HCT116 (cell line): Measurements from ENCODE around the gene TMTC2. TPM values are rescaled to one million over a fixed set of nuclear protein-coding genes. Genes with fewer than 3 reads are reported as not detected.

Source experiments
- ATAC-seq: fragments of 200-7000 bp; cut with Tn5 transposase; 2 replicates; pipeline ENCODE4 v1.9.1; 2020; ENCODE audit warnings: mild to moderate bottlenecking, moderate library complexity
- BruUV-seq: library from RNA; stranded (reverse); fragments of 400-500 nt; replicated peaks from 2 replicates; lab custom pipeline; 2021; lab: Mats Ljungman, UMichigan
- CTCF ChIA-PET: fragments of 300-600 bp; sonication (Branson Sonifier 250); formaldehyde crosslinking; loops from one replicate; lab custom pipeline; 2021; ENCODE audit warnings: antibody characterized with exemption; lab: Charles Lee
- POLR2A ChIA-PET: fragments of 300-600, 350-600 bp; sonication (Branson Sonifier 250); formaldehyde crosslinking; loops from one replicate; lab custom pipeline; 2021; ENCODE audit warnings: antibody characterized with exemption; lab: Charles Lee
- RAD21 ChIA-PET, 2 experiments: fragments of 300-600 bp; sonication (Branson Sonifier 250); formaldehyde crosslinking; loops; one replicate each; lab custom pipeline; 2023; ENCODE audit warnings: low total read pairs in 2 of 2; ENCODE audit not compliant: uncharacterized antibody in 2 of 2, unreplicated experiment in 2 of 2, low non-redundant PET in 1 of 2; lab: Charles Lee
- DNase-seq: peaks from one replicate; pipeline ENCODE4 v3.0.0-alpha.2; 2010; ENCODE audit warnings: low read depth, low spot score
- H2AFZ ChIP-seq: fragments of 200-600 bp; shearing (Covaris generic), sonication (generic); 2 replicates; pipeline ENCODE4 v1.6.1; 2017; ENCODE audit warnings: low read depth, mixed run types, mixed read lengths, antibody characterized with exemption, low read length; ENCODE audit not compliant: poor library complexity, severe bottlenecking
- H3K27ac ChIP-seq: 2 replicates; pipeline ENCODE4 v1.5.1; 2012; ENCODE audit warnings: low read depth, low read length
- H3K27me3 ChIP-seq: fragments of 200-600 bp; sonication (generic); 2 replicates; pipeline ENCODE4 v1.6.1; 2016; ENCODE audit warnings: mixed run types, low read length, mixed read lengths; ENCODE audit not compliant: insufficient read depth
- H3K36me3 ChIP-seq, 2 experiments: fragments of 200-500 bp in 1 of 2; fragments of 200-600 bp in 1 of 2; sonication (Bioruptor generic) in 1 of 2; sonication (generic) in 1 of 2; 2 replicates each; pipeline versions ENCODE4 v1.5.1 to v1.6.1; 2014 to 2016; ENCODE audit warnings: low read length in 2 of 2, inconsistent platforms in 1 of 2, mixed read lengths in 1 of 2, mixed run types in 1 of 2; ENCODE audit not compliant: insufficient read depth in 2 of 2, control insufficient read depth in 1 of 2
- H3K4me1 ChIP-seq, 2 experiments: fragments of 200-600 bp in 1 of 2; sonication (generic) in 1 of 2; 2 replicates each; pipeline versions ENCODE4 v1.5.1 to v1.6.1; 2012 to 2017; ENCODE audit warnings: low read length in 2 of 2, inconsistent platforms in 1 of 2, mild to moderate bottlenecking in 1 of 2, mixed read lengths in 1 of 2, mixed run types in 1 of 2, moderate library complexity in 1 of 2; ENCODE audit not compliant: insufficient read depth in 2 of 2, control insufficient read depth in 1 of 2
- H3K4me2 ChIP-seq: fragments of 200-600 bp; sonication (generic); 2 replicates; pipeline ENCODE4 v1.6.1; 2017; ENCODE audit warnings: mixed run types, low read length, mixed read lengths
- H3K4me3 ChIP-seq, 2 experiments: fragments of 200-600 bp in 1 of 2; sonication (generic) in 1 of 2; replicated peaks in 1 of 2; 2 replicates each; pipeline ENCODE4 v1.5.1; 2011 to 2016; ENCODE audit warnings: low read length in 2 of 2, control low read depth in 1 of 2, low read depth in 1 of 2, mild to moderate bottlenecking in 1 of 2, mixed read lengths in 1 of 2, mixed run types in 1 of 2
- H3K79me2 ChIP-seq: fragments of 200-600 bp; sonication (generic); 2 replicates; pipeline ENCODE4 v1.6.1; 2017; ENCODE audit warnings: mild to moderate bottlenecking, mixed run types, low read length, moderate library complexity, mixed read lengths; ENCODE audit not compliant: insufficient read depth
- H3K9ac ChIP-seq: fragments of 200-600 bp; sonication (generic); 2 replicates; pipeline ENCODE4 v1.6.1; 2016; ENCODE audit warnings: low read length, mixed read lengths
- H3K9me2 ChIP-seq: fragments of 200-600 bp; sonication (generic), shearing (Covaris generic); 2 replicates; pipeline ENCODE4 v1.6.1; 2017; ENCODE audit warnings: mixed run types, mild to moderate bottlenecking, moderate library complexity; ENCODE audit not compliant: insufficient read depth
- H3K9me3 ChIP-seq, 2 experiments: fragments of 200-500 bp in 1 of 2; fragments of 200-600 bp in 1 of 2; sonication (Bioruptor generic) in 1 of 2; sonication (generic) in 1 of 2; 2 replicates each; pipeline ENCODE4 v1.6.1; 2014 to 2017; ENCODE audit warnings: low read length in 2 of 2, mixed read lengths in 2 of 2, inconsistent platforms in 1 of 2, low read depth in 1 of 2, mild to moderate bottlenecking in 1 of 2, mixed run types in 1 of 2, moderate library complexity in 1 of 2; ENCODE audit not compliant: control insufficient read depth in 1 of 2, insufficient read depth in 1 of 2
- H4K20me1 ChIP-seq: fragments of 200-600 bp; sonication (generic), shearing (Covaris generic); 2 replicates; pipeline ENCODE4 v1.6.1; 2017; ENCODE audit warnings: mixed run types, mild to moderate bottlenecking, moderate library complexity; ENCODE audit not compliant: insufficient read depth
- ATF3 ChIP-seq: IDR thresholded peaks from 2 replicates; pipeline ENCODE4 v1.6.1; 2012
- CBX3 ChIP-seq: IDR thresholded peaks from 2 replicates; pipeline ENCODE4 v1.6.1; 2012; ENCODE audit warnings: low read depth
- CEBPB ChIP-seq: IDR thresholded peaks from 2 replicates; pipeline ENCODE4 v1.6.1; 2012; ENCODE audit warnings: low read depth
- CTCF ChIP-seq, 3 experiments: fragments of 200-600 bp in 1 of 3; sonication (generic) in 1 of 3; IDR thresholded peaks in 2 of 3; conservative IDR thresholded peaks in 1 of 3; 2 replicates each; pipeline ENCODE4 v1.5.1; 2012 to 2017; ENCODE audit warnings: low read depth in 2 of 3, low read length in 2 of 3, antibody characterized with exemption in 1 of 3, borderline replicate concordance in 1 of 3, control low read depth in 1 of 3, mild to moderate bottlenecking in 1 of 3, mixed read lengths in 1 of 3, mixed run types in 1 of 3, moderate library complexity in 1 of 3; ENCODE audit not compliant: insufficient read depth in 1 of 3
- EGR1 ChIP-seq: IDR thresholded peaks from 2 replicates; pipeline ENCODE4 v1.6.1; 2012; ENCODE audit warnings: low read depth
- ELF1 ChIP-seq: IDR thresholded peaks from 2 replicates; pipeline ENCODE4 v1.6.1; 2012; ENCODE audit warnings: low read depth, borderline replicate concordance
- EZH2phosphoT487 ChIP-seq: fragments of 200-600 bp; IDR thresholded peaks from 2 replicates; pipeline ENCODE4 v1.6.1; 2018; ENCODE audit warnings: antibody characterized with exemption, borderline replicate concordance
- FOSL1 ChIP-seq: IDR thresholded peaks from 2 replicates; pipeline ENCODE4 v1.6.1; 2012; ENCODE audit warnings: low read depth
- JUND ChIP-seq: IDR thresholded peaks from 2 replicates; pipeline ENCODE4 v1.6.1; 2012
- MAX ChIP-seq: IDR thresholded peaks from 2 replicates; pipeline ENCODE4 v1.6.1; 2012
- POLR2A ChIP-seq: IDR thresholded peaks from 2 replicates; pipeline ENCODE4 v1.7.0; 2011; ENCODE audit warnings: borderline replicate concordance; ENCODE audit not compliant: insufficient read depth, insufficient read length; ENCODE audit errors: extremely low read depth
- RAD21 ChIP-seq: IDR thresholded peaks from 2 replicates; pipeline ENCODE4 v1.6.1; 2012; ENCODE audit warnings: low read depth, mild to moderate bottlenecking
- REST ChIP-seq: IDR thresholded peaks from 2 replicates; pipeline ENCODE4 v1.6.1; 2012; ENCODE audit warnings: low read depth
- SRF ChIP-seq: IDR thresholded peaks from 2 replicates; pipeline ENCODE4 v1.6.1; 2012; ENCODE audit warnings: low read depth
- TCF7L2 ChIP-seq: IDR thresholded peaks from 2 replicates; pipeline ENCODE4 v1.7.0; 2011; ENCODE audit warnings: borderline replicate concordance, inconsistent platforms; ENCODE audit not compliant: insufficient read depth, insufficient read length; ENCODE audit errors: extremely low read depth
- YY1 ChIP-seq: IDR thresholded peaks from 2 replicates; pipeline ENCODE4 v1.6.1; 2011; ENCODE audit warnings: low read length, low read depth, moderate library complexity, mild to moderate bottlenecking; ENCODE audit not compliant: insufficient replicate concordance; ENCODE audit errors: extremely low read depth
- ZBTB33 ChIP-seq: IDR thresholded peaks from 2 replicates; pipeline ENCODE4 v1.6.1; 2011; ENCODE audit warnings: mild to moderate bottlenecking, low read length, moderate library complexity; ENCODE audit not compliant: insufficient replicate concordance; ENCODE audit errors: extremely low read depth
- ZFX ChIP-seq: fragments of 450-650 bp; IDR thresholded peaks from 2 replicates; pipeline ENCODE4 v1.6.1; 2017
- ZNF274 ChIP-seq: fragments of 200-500 bp; sonication (Bioruptor generic); IDR thresholded peaks from 2 replicates; pipeline ENCODE4 v1.6.1; 2014; ENCODE audit warnings: mild to moderate bottlenecking, low read depth, low read length, inconsistent platforms
- intact Hi-C: fragments of 100-400 bp; cut with micrococcal nuclease; formaldehyde crosslinking; loops from 2 replicates; pipeline ENCODE4 v1.10.0; 2022
- total RNA-seq: library from RNA; stranded (reverse); gene quantifications from one replicate; pipeline ENCODE4 v1.2.1, GENCODE V29; 2021; ENCODE audit not compliant: unreplicated experiment

The TMTC2 gene
- total RNA-seq, 1 experiment from 2014 or later = 11.5 TPM

GRCh38 chr12:82644896-82645295, 41.8 kb upstream of the TMTC2 start:
- POLR2A ChIA-PET = no interaction called here
- no peaks in the 10 kb centered on the region for H4K20me1 ChIP-seq
- H3K9me3 ChIP-seq = no peaks in the 10 kb centered on the region
- no peak overlapping the region for H2AFZ ChIP-seq
- BruUV-seq = no TSS peak
- H3K4me1 ChIP-seq = peaks cover 4 to 17% of the 10 kb centered on the region in 2 experiments
- H3K36me3 ChIP-seq = no peaks in the 10 kb centered on the region
- no peak overlapping the region for H3K9ac ChIP-seq
- no peaks in the 10 kb centered on the region for H3K79me2 ChIP-seq
- TF ChIP-seq REST (no peak), EZH2phosphoT487 (no peak), EGR1 (no peak), TCF7L2 (no peak), CTCF (IDR thresholded peaks at IDR 0.05 in 2 of 3, conservative IDR thresholded peaks at IDR 0.05 in 1 of 3; ENCODE audit: borderline replicate concordance in 1 of 3, insufficient read depth in 1 of 3, low read depth in 2 of 3, low read length in 2 of 3) (no peak), ZBTB33 (no peak), SRF (no peak), ATF3 (no peak), YY1 (no peak), RAD21 (no peak), JUND (no peak), CBX3 (no peak), POLR2A (no peak), ELF1 (no peak), ZNF274 (no peak), FOSL1 (no peak), ZFX (no peak), CEBPB (no peak), MAX (no peak)
- no peak for DNase-seq
- no peaks in the 10 kb centered on the region for H3K27me3 ChIP-seq
- RAD21 ChIA-PET = no interaction called here
- no peaks in the 10 kb centered on the region for H3K9me2 ChIP-seq
- H3K4me3 ChIP-seq = no peak overlapping the region
- no peak for ATAC-seq
- CTCF ChIA-PET = no interaction called here
- H3K27ac ChIP-seq = no peak overlapping the region
- intact Hi-C loops = no loop called here
- no peak overlapping the region for H3K4me2 ChIP-seq
